Nucleus accumbens (tissue), 56 donors: Measurements from ENCODE around the gene CYB561D1.

Source experiments
- DNase-seq, 56 donors: peaks; one replicate each; lab custom pipeline; 2025; lab: John Stamatoyannopoulos, UW

CYB561D1 gene

GRCh38 chr1:109527098-109527811, 33.4 kb downstream of the CYB561D1 start:
- DNase-seq, result no peak

DNA sequence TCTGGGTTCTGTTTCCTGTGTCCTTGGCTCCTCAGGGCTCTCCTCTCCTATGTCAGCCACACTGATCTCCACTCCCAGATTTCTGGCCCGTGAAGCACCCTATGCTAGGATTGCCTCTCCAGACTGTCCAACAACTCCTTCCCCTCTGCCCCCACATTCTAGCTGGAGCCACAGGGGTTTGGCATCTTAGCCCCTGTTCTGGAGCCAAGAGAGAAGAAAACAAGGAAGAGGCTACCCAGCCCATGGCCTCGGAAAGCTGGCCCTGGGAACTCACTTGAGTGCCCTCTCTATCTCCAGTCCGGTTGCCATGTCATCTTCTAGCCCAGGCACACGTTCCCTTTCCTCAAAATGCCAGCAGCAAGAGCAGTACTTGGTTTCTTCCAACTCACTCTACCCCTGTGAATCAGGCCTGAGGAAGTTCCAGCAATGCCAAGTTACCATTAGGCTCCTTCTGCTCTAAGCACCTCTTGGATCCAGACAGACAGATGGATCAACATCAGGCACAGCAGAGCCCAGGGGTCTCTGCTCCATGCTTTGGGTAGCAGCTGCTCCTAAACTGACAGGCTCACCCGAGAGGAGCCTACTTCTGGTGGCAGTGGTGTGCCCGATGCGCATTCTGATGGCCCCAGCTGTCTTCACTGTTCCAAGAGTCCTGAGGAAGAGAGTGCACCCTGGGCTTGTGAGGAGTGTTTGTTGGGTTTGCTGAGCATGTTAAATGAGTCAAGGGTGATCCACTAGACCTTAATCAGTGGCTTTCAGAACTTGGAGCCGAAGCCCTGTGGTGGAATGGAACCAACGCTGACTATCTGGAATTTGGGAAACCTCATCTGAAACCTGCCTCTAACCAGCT, 34.2 kb downstream of the CYB561D1 start:
- DNase-seq, result no peak

- no peak for DNase-seq
Observed at GRCh38 chr1:109528712-109529111, 34.8 kb downstream of the CYB561D1 start.

DNA sequence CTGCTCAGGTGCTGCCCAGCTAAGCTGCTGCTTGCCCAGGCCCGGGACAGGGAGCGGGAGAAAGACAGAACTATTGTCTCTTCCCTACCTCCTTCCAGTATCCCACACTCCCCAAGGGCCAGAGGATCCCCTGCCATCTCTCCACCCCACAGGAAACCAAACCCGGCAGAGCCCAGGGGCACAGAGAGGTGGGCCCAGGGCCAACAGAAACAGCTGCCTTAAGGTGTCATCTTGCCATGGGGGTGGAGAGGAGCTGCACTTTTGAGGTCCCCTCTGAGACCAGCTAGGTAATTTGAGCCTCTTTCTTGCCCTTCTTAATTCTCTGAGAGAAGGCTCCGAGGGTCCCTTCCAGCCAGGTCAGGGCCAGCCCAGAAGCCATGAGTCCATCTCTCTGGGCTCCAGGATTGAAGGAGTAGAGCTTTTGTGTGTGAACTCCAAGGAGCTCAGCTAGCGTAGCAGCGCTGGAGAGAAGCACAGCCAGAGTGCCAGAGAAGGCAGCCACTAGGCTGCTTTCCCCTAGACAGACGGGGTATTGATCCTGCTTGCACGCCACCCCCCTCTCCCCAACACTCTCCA, 36.1 kb downstream of the CYB561D1 start:
- DNase-seq, result peak in 6 of 56 donors; percentile 21 to 70 (median 66)

GRCh38 chr1:109530457-109531087, 36.7 kb downstream of the CYB561D1 start:
- peak in 37 of 56 donors; percentile 16 to 76 (median 41) for DNase-seq

- no peak for DNase-seq
Observed at GRCh38 chr1:109531380-109531779, 37.5 kb downstream of the CYB561D1 start.

DNA sequence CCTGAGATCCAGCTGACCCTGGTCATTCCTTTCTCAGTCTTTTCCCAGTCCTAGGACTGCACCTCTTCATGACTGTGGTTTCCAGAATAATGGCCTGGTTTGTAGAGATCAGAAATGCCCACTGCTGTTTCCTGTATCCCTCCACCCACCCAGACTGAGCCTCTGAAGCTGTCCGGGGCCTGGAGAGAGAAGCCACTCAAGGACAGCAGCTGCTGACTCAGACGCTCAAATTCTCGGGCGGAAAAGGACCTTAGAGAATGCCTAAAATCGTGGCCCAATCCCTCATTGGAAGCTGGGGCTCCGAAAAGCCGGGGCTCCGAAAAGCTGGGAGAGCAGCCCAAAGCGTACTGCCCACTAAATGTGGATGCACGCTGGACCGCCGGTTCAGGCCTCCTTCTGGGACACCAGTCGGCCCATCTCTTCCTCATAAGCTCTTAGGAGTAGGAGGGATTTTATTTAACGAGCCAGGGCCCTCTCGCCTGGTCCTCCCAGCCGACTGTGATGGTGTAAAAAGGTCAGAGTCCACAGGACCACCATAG, 38.0 kb downstream of the CYB561D1 start:
- DNase-seq, result no peak

DNA sequence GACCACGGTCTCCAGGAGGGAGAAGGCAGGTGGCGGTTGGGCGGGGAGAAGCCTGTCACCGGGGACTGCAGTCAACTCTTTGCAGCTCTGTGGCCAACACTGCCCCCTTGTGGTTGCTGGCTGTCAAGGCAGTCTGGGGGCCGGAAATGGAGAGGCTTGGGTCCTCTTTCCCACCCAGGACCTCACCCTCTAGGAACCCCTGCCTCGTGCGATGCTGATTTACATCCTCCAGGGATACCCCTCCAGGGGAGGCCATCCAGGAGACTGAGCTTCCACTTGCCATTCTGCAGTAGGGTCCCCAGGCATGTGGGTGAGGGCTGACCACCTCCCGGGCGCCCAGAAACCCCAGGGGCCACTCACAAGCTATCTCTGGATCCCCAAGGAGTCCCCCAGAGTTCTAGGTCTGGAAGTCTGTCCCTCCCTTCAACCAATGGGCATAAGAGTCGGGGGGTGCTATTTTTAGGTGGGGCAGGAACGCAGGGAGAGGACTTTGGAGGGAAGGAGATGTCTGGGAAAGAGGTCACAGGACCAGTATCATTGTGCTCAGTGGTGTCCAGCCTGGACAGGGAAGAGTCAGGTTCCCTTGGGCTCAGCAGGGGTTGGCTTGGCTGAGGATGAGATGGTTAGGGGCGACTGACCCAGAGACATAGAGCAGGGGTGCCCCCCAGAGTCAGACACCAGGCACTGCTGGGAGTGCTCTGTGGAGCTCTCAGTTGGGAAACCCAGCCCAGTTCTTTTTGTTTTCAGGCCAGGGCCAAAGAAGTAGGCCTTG, 38.7 kb downstream of the CYB561D1 start:
- peak in 53 of 56 donors; percentile 43 to 90 (median 76) for DNase-seq

DNA sequence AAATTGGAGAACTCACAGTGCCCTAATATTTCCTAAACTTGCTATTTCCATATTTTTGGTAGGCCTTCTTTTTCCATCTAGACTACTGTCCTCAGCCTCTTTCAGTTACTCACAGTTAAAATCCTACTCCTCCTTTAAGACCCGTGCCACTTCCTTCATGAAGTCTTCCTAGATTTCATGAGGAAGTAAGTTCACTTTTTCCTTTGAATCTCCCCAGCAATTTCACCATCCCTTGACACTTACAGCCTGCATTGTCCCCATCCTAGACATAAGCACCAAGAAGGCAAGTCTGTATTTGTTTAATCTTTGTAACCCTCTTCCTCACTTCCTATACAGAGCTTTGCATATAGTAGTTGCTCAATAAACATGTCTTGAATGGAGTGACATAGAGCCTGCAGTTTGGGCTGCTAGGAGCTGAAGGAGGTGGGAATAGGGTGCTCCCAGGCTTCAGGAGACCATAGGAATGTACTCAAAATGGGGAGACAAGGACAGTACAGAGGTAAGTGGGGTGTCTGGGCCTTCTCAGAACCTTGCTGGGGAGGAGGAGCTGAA, 40.5 kb downstream of the CYB561D1 start:
- DNase-seq, result no peak

- no peak for DNase-seq
Observed at GRCh38 chr1:109535481-109535880, 41.6 kb downstream of the CYB561D1 start.

DNA sequence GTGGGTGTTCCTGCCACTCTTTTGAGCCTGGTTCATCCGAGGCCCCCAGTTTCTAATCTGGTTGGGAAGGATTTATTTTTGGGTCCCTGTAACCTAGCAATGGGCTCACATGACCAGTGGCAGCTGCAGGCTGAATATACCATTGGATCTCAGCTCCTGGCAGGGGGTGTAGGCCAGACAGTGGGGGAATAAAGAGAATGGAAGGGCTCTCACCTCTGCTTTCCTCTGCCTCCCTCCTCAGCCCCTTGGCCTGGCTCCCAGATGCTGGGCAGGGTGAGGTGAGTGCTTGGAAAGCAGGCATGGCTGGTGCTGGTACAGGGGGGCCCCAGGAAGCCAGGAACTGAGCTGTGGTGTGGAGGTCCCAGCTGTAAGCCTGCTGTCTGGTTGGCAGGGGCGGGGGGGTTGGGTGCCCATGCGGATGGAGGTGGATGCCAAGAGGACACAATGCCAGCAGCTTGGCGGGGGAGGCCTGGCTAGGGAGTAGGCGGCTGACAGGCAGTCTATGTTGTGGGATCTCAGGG, 42.1 kb downstream of the CYB561D1 start:
- DNase-seq, result peak in 49 of 56 donors; percentile 22 to 82 (median 61)

GRCh38 chr1:109537450-109538178, 43.7 kb downstream of the CYB561D1 start:
- no peak for DNase-seq

DNA sequence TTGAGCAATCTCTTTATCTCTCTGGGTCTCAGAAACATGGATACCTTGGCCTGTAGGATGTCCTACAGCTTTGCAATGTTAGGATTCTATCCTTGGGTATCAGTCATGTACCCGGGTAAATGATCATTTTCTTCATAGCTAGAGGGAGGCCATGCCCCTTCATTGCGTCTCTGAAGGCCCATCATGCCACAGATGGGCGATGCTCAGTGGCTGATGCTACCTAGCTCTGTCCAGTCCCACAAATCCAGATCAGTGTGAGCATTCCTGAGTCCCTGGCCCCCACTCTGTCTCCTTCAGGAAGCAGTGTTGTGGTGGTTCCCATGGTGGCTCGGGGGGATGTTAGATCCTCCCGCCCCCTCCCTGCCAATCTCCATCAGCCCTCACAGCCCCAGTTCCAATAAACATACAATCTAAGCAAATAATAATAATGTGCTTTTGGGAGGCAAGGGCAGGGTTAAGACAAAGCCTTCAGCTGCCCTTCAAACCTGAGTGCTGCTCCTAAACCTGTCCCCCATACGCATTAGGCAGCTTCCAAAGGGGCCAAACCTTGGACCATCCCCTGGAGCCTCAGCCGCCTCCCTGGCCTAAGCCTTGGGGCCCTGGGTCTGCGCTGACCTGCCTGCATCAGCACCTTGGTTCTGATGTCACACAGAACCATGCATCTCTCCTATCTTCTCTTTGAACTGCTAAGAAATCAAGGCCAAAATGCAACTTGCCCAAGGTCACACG, 45.1 kb downstream of the CYB561D1 start:
- DNase-seq, result no peak

DNA sequence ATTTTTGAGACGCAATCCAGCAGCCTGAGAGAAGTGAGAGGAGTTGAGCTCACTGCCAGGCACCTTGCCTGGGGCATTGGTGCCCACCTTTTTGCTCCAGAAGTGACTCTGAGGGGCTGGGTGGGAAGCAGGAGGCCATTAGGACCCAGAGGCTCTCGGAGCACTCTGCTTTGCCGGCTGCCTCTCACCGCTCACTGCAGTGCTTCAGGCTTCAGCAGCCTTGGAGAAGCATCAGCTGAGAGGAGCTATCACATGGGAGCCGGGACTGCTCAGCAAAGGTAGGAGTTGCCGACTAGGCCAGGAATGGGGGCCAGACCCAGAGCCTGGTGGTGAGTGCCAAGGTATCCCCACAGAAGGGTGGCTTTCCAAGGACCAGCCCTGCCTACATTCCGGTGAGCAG, 45.8 kb downstream of the CYB561D1 start, which contains the start of gene GPR61:
Gene GPR61 (plus strand): TSS at position 197 of the 400 bp plus-strand sequence. CDS start 3,151 bp downstream, outside the sequence.
- peak in 40 of 56 donors; percentile 12 to 89 (median 54) for DNase-seq

DNA sequence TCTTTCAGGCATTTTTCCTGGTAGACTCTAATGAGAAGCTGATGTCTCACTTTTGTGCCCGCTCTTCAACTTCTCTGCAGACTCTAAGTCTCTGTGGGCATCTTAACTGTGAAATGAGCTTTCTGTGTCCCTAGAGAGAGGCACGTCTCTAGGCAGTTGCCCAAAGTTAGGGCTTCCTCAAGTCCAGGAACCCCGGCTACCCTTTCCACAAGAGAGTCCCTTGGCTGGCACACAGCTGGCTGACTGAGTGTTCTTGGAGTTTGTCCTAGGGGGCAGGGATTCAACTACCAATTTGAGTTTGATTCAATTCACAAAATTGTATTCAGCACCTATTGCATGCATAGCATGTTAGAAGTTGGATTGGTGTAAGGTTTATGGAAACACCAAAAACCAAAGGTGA, 47.2 kb downstream of the CYB561D1 start:
- DNase-seq, result peak in 6 of 56 donors; percentile 14 to 39 (median 24)

- DNase-seq, result no peak
Observed at GRCh38 chr1:109542657-109543056, 48.8 kb downstream of the CYB561D1 start.

GRCh38 chr1:109543283-109543987, 49.5 kb downstream of the CYB561D1 start:
- DNase-seq, result no peak
